HG03159 (cell line): Measurements from ENCODE around the gene YEATS4.

Experiments
- ATAC-seq: cut with Tn5 transposase; IDR thresholded peaks from one replicate; pipeline ENCODE4 v1.9.1; 2021; ENCODE audit warnings: mild to moderate bottlenecking, moderate library complexity; ENCODE audit not compliant: unreplicated experiment

Gene YEATS4

GRCh38 chr12:69341328-69341727 lies 18.2 kb upstream of the YEATS4 start:
- no peak for ATAC-seq

GRCh38 chr12:69342421-69342820 lies 17.1 kb upstream of the YEATS4 start:
- no peak for ATAC-seq

GRCh38 chr12:69343357-69343756 lies 16.2 kb upstream of the YEATS4 start:
- no peak for ATAC-seq

- no peak for ATAC-seq
These were observed 15.5 kb upstream of the YEATS4 start for GRCh38 chr12:69343885-69344612.

GRCh38 chr12:69345077-69345476 lies 14.5 kb upstream of the YEATS4 start:
- no peak for ATAC-seq

GRCh38 chr12:69345742-69346141 lies 13.8 kb upstream of the YEATS4 start:
- no peak for ATAC-seq

- ATAC-seq, result no peak
These were observed 11.2 kb upstream of the YEATS4 start, which contains the start of gene LYZ for GRCh38 chr12:69348162-69348938. Gene LYZ (plus strand): TSS chr12:69348381. CDS start chr12:69348409, 28 bp downstream.

GRCh38 chr12:69350002-69350626 lies 9.4 kb upstream of the YEATS4 start:
- ATAC-seq, result no peak

GRCh38 chr12:69350777-69351176 lies 8.8 kb upstream of the YEATS4 start:
- ATAC-seq, result no peak

- no peak for ATAC-seq
These were observed 7.9 kb upstream of the YEATS4 start for GRCh38 chr12:69351462-69352236.

- no peak for ATAC-seq
These were observed 6.6 kb upstream of the YEATS4 start for GRCh38 chr12:69352904-69353303.

GRCh38 chr12:69354172-69354555 lies 5.4 kb upstream of the YEATS4 start:
- ATAC-seq, result no peak

GRCh38 chr12:69354556-69355187 lies 4.9 kb upstream of the YEATS4 start:
- no peak for ATAC-seq

GRCh38 chr12:69355363-69356028 lies 4.0 kb upstream of the YEATS4 start:
- ATAC-seq, result no peak

GRCh38 chr12:69360348-69360672 lies 767 bp downstream of the YEATS4 start:
- ATAC-seq, result no peak

- no peak for ATAC-seq
These were observed 7.3 kb downstream of the YEATS4 start for GRCh38 chr12:69366796-69367195.

GRCh38 chr12:69368171-69368570 lies 8.6 kb downstream of the YEATS4 start:
- no peak for ATAC-seq

- ATAC-seq, result no peak
These were observed 23.5 kb downstream of the YEATS4 start for GRCh38 chr12:69383074-69383473.

- no peak for ATAC-seq
These were observed 25.5 kb downstream of the YEATS4 start for GRCh38 chr12:69385038-69385437.

- ATAC-seq, result no peak
These were observed 27.4 kb downstream of the YEATS4 start for GRCh38 chr12:69386921-69387320.
